HG03442 (cell line): ENCODE results near the gene TMSB10.
"Not testable (repeated sequence)": the region's sequence is repeated elsewhere in the genome, so short reads cannot be mapped to it uniquely, and the experiment has no call there.

Experiments
- ATAC-seq: cut with Tn5 transposase; IDR thresholded peaks from one replicate; pipeline ENCODE4 v1.9.1; 2021; ENCODE audit warnings: mild to moderate bottlenecking, moderate library complexity; ENCODE audit not compliant: unreplicated experiment

TMSB10 gene

DNA sequence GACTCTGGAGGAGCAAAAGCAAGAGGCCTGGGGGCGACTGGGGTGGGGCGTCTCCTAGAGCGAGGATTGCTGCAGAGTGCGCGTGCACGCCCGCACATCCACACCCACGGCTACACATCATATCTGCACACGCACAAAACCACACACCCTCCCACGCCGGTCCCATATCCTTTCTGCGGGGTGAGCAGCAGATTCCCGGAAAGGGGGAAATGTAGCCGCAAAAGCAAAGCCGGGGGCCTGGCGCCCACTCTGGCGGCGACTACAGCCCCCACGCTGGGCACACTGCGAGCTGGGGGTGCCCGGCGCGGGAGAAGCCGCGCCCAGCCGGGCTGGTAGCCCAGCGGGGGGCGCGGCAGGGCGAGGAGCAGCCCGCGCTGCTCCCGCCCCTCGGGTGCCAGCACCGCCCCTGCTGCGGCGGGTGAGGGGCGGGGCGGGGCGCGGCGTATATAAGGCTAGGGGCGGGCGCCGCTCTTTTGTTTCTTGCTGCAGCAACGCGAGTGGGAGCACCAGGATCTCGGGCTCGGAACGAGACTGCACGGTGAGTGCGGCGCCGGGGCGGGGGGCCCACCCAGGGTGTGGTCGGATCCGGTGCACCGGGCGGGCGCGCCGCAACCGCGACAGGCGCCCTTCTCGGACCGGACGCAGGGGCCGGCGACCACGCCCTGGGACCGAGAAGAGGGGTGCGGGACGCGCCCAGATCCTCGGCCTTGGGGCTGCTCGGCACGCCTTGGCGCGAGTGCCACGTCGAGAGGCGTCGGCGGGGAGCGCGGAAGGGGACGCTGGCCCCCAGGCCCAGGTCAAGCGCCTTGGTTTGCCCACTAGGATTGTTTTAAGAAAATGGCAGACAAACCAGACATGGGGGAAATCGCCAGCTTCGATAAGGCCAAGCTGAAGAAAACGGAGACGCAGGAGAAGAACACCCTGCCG is at the start of gene TMSB10:
TSS of gene TMSB10 (plus strand) at position 476 of the 927 bp plus-strand sequence.
- peak; percentile 62 for ATAC-seq

DNA sequence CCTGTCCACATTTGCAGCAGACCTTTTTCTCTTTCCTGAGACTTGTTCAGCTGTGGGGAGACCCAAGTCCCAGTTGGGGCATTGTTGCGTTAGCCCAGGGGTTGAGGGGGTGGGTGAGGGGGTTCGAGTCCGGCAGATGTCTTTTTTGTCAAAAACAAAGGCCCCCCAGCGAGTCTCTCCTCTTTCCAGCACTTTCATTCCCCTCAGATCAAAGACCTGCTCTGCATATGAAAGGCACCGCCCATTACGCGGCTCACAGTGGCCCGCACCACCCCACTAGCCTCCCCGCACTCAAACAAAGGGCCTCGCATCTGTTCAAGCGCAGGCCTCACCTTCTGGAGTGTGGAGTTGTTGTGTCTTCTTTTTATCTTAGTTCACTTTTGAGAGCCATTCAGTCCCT is 49.7 kb upstream of the TMSB10 start:
- ATAC-seq, result no peak

DNA sequence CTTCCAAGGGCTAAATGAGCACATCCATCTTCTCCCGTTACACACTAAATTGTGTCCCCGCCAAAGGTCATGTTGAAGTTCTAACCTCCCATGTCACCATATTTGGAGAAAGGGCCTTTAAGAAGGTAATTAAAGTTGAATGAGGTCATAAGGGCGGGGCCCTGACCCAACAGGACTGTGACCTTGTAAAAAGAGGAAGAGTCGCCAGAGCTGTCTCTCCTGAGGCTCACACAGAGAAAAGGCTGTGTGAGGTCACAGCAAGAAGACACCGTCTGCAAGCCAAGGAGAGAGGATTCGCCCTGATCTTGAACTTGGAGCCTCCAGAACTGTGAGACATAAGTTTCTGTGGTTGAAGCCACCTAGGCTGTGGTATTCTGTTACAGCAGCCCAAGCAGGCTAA is 48.7 kb upstream of the TMSB10 start:
- ATAC-seq, result no peak

DNA sequence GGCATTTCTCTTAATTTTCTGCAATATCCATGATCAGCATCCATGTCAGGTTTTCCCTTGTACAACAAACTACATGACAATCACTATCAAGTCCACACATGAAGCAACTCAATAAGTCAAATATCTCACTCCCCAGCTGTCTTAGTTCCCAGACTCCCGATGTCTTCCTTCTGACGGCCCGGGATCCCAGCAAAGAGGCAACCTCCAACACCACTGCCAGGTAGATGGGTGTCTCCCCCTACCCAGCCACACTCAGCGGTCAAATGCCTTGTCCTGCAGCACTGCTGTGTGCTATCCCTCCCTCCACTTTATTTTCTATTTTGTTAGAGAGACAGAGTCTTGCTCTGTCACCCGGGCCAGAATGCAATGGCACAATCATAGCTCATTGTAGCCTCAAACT is 47.9 kb upstream of the TMSB10 start:
- no peak for ATAC-seq

DNA sequence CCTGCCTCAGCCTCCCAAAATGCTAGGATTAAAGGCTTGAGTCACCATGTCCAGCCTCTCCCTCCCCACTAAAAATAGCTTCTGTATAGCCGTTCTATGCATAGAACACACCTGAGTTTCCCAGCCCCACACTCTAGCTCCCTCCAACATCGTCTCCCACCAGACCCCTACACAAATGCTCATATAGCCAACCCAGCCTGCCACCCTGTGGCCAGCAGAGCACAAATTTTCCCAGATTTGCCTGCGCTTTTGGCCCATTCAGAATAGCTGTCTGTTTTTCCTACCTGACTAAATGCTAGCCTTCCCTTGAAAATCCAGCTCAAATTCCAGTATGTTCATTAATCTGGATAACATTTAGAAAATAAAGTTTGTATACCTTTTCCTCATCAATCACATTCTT is 47.3 kb upstream of the TMSB10 start:
- ATAC-seq, result no peak

DNA sequence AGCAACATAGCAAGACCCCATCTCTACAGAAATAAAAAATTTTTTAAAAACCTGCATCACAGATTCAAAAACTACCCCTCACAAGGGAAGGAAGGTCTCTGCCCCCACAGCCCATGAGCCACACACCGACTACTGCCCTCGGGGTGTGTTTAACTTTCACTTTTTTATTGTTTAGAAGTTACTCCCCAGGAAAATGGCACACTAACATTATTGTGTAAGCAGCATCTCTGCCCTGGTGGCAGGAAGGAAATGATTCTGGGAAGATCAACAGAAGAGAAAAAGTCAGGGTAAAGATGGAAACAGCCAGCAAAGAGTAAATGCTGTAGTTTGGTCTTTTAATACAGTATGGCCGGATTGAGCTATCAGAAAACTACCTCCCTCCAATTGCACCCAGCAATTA is 46.5 kb upstream of the TMSB10 start:
- no peak for ATAC-seq

DNA sequence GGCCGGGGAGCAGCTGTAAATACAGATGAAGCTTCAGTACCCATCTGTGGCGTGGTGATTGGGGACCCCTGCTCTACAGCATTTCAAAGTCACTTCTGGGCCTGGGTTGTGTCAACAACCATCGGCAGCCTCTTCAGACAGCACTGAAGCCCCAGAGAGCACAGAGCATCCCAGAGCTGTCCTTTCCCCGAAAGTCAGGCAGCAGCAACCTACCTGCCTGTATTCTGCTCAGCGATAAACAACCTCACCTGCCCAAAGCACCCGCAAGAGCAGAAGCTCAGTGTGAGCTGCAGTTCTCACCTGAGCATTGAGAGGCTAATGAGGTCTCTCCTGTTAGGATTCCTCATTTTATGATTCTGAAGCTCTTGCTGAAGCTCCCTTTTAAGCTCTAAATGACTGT is 43.9 kb upstream of the TMSB10 start:
- ATAC-seq, result no peak

DNA sequence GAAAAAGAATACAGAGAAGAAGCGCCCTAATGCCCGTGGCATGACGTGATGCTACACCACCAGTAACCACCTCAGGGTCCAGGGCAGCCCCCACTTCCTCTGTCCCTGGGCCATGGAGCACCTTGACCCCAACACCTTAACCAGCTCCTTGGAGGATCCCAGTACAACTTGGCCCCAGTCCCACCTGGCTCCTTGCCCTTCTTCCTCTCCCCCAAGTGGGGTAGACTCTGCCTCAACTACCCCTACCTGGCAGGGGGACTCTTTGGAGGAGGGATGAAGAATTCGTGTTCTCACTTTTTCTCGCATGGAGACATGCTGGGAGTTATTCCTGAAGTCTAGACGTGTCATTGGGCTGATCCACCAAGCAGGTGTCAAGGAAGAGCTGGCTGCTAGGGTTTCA is 43.5 kb upstream of the TMSB10 start:
- no peak for ATAC-seq

DNA sequence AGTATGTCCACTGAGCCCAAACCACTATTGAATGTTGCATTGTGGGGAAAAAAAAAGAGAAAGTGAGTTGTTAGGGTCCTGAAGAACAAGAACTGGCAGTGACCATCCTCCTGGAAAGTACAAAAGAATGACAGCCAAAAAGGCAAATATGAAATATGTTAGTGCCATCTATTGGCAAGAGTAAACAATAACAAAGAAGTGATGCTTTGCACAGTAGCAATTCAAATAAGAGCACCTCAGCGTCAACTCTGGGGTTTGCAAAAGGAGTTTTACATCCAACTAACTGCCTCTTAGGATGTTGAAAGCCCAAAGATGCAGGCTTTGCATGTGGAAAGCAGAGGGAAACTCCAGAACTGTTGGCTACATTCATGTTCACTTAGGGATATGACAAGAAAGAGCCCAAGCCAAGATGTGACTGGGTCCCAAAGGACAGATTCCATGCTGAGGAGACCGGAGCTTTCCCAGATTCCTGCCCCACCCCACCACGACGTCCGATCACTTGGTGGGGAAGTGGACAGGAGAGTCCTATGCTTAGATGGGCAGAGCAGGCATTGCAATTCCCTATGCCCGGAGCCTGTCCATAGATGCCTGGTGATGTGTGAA is 40.2 kb upstream of the TMSB10 start:
- ATAC-seq, result peak; percentile 72

DNA sequence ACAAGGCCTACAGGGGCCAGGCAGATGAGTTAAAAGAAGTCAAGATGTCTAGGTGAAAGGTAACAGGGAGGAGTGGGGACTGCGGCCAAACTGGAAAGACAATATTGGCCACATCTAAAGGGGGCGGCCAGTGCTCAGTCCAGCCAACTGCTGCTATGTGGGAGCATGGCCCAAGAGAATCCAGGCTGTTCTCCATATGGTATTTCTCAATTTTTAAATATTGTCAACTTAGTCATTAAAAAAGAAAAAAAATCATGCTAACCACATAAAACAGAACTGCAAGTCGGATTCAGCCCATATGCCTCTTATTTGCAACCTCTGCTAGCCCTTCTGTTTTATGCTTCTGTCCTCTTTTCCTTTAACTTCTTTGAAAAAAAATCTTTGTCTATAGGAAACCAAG is 39.3 kb upstream of the TMSB10 start:
- no peak for ATAC-seq

DNA sequence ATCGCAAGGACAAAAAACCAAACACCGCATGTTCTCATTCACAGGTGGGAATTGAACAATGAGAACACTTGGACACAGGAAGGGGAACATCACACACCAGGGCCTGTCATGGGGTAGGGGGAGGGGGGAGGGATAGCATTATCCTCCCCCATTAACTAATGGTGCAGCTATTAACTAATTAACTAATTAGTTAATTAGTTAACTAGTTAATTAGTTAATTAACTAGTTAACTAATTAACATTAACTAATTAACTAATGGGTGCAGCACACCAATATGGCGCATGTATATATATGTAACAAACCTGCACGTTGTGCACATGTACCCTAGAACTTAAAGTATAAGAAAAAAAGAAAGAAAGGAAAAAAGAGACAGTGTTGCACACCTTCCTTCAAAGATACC is 37.1 kb upstream of the TMSB10 start:
- ATAC-seq, result not testable (repeated sequence)

DNA sequence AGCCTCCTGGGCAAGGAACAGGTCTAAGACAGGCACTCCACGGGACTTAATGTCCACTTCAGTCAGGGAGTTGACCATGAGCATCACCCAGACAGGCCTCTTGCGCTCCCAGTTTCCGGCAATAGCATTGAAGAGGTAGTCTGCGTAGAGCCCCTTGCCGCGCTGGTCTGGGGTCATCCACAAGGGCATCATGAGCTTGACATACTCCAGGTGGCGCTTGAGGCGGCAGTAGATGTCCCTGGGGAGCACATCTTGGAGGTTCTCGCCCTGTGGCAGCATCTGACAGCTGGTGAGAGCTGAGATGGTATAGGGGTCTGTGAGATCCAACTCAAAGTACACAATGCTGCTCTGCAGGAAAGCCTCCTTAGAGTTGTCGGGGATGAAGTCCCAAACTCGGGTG is 35.1 kb upstream of the TMSB10 start:
- no peak for ATAC-seq

DNA sequence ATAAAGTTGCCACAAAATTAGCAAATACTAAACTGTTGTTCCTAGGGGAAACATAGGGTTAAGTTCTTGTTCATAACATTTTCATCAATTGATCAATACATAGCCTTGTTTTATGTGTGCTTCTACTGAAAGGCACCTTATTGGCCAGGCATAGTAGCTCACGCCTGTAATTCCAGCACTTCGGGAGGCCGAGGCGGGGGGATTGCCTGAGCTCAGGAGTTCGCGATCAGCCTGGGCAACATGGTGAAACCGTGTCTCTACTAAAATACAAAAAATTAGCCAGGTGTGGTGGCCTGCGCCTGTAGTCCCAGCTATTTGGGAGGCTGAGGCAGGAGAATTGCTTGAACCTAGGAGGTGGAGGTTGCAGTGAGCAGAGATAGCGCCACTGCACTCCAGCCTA is 32.8 kb upstream of the TMSB10 start:
- ATAC-seq, result not testable (repeated sequence)

DNA sequence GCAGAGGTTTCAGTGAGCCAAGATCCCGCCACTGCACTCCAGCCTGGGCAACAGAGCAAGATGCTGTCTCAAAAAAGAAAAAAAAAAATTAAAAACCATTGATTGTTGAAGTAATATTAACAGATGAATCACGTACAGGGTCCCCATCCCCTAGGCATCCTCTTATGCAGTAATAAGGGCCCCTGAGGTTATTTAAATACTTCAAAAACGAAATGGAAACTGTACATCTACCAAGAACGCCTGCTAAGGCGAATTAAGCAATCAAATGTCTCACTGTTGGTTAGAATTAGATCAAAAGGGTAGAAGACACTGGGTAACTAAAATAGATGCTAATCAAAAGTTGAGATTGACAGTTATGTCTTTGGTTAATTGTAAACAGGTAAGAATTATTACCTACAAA is 32.1 kb upstream of the TMSB10 start:
- ATAC-seq, result no peak

DNA sequence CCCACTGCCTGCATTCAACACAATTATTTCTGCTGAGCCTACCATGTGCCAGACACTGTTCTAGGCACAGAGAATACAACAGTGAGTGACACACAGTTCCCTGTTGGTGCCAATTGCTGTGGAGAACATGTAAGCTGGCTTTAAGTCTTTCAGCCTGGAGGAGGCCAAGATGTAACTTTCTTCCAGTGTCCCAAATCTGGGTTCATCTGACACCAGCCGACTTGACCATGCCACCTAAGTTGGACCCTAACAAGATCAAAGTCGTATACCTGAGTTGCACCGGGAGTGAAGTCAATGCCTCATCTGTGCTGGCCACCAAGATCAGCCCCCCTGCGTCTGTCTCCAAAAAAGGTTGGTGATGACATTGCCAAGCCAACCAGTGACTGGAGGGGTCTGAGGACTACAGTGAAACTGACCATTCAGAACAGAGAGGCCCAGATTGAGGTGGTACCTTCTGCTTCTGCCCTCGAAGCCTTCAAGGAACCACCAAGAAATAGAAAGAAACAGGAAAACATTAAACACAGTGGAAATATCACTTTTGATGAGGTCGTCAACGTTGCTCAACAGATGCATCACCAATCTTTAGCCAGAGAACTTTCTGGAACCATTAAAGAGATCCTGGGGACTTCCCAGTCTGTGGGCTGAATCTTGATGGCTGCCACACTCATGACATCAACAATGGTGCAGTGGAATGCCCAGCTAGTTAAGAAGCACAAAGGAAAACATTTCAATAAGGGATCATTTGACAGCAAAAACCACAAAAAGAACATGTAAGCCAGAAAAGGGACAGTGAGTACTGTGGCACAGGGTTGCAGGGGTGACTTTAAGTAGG is 30.9 kb upstream of the TMSB10 start:
- ATAC-seq, result no peak

DNA sequence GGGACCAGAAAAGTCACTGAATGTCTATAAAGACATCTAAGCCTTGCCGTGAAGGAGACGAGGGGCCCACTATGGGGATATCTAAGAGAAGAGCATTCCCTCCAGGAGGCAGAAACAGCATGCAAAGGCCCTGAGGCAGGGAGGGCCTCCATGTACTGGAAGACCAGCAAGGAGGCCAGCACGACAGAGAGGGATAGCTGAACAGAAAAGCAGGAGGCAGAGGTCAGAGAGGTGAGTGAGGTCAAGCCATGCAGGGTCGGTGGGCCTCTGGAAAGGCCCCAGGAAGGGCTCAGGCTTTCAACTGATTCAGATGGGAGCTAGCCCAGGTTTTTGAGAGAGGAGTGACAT is 30.3 kb upstream of the TMSB10 start:
- ATAC-seq, result no peak

DNA sequence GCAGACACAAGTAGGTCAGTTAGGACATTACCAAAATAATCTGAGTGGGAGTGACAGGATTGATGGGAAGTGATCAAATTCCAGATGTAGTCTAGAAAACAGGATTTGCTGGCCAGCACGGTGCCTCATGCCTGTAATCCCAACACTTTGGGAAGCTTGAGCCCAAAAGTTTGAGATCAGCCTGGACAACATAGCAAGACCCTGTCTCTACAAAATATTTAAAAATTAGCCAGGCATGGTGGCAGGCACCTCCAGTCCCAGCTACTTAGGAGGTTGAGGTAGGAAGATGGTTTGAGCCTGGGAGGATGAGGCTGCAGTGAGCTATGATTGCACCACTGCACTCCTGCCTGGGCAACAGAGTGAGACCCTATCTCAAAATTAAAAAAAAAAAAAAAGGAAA is 29.8 kb upstream of the TMSB10 start:
- ATAC-seq, result not testable (repeated sequence)

DNA sequence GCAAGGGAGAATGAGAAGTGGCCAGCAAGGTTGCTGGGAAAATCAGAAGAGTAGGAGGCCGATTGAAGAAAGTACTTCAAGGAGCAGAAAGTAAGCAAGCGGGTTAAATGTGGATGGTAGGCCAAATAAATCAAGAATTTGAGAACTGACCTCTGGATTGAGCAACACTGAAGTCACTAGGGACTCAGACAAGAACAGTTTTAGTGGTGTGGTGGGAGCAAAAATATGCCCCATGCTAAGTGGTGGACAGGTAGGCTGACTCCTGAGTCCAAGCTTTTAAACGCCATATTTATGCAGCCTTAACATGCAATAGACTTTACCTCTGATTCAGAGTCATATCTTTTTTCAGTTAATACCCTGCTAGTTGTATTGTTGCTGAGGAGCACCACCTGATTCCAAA is 29.1 kb upstream of the TMSB10 start:
- no peak for ATAC-seq

DNA sequence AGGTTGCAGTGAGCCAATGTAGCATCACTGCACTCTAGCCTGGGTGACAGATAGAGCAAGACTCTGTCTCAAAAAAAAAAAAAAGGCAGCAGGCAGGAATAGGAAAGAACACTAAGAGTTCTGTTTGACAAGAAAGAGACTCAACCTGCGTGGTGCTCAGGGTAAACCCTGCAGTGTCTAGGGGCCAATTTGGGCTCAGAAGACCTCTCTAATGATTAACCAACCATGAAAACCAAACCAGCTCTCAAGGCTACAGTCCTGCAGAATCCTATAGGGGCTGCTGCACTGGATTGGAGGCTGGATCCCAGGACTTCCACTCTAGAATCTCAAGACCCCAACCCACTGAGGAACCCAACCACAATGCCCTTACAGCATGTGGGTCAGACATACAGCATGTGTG is 27.0 kb upstream of the TMSB10 start:
- no peak for ATAC-seq

DNA sequence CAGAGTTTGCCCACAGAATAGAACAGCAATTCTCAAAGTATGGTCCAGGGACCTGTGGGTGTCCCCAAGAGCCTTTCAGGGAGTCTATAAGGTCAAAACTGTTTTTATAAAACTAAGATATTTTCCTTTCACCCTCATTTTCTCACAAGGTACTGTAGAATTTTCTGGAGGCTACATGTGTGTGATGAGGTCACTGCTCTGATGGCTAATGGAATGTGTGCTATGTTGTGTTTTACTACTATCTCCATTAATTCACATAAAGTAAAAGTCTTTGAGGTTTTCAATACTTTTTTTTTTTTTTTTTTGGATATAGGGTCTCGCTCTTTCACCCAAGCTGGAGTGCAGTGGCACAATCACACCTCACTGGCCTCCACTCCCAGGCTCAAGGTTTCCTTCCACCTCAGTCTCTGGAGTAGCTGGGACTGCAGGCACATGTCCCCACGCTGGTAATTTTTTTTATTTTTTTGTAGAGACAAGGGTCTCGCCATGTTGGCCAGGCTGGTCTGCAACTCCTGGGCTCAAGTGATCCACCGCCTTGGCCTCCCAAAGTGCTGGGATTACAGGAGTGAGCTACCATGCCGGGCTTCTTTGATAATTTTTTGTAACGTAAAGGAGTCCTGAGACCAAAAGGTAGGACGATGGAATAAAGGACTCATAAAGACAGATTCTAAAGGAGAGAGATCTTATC is 26.4 kb upstream of the TMSB10 start:
- no peak for ATAC-seq
